K562 (cell line): ENCODE measurements around the gene FIS1. TPM values are rescaled to one million over a fixed set of nuclear protein-coding genes. Genes with fewer than 3 reads are reported as not detected.
A peak's percentile ranks its signal among the peaks of the same experiment; 100 is the strongest.

Source experiments
- ARID1B ChIP-seq: fragments of 450-650 bp; IDR thresholded peaks from 2 replicates; pipeline ENCODE4 v1.6.1; 2016; ENCODE audit warnings: antibody characterized with exemption, mild to moderate bottlenecking, inconsistent platforms
- CC2D1A ChIP-seq: fragments of 450-650 bp; IDR thresholded peaks from 2 replicates; pipeline ENCODE4 v1.6.1; 2017; ENCODE audit warnings: mild to moderate bottlenecking
- CTBP1 ChIP-seq: fragments of 450-650 bp; IDR thresholded peaks from 2 replicates; pipeline ENCODE4 v1.6.1; 2016; ENCODE audit warnings: borderline replicate concordance
- LEF1 ChIP-seq: fragments of 450-650 bp; IDR thresholded peaks from 2 replicates; pipeline ENCODE4 v1.6.1; 2016; ENCODE audit warnings: mild to moderate bottlenecking
- MED1 ChIP-seq: sonication (generic); formaldehyde crosslinking; IDR thresholded peaks from 2 replicates; pipeline ENCODE4 v1.8.1; 2023; ENCODE audit warnings: missing genetic modification reagents, borderline replicate concordance
- MTA2 ChIP-seq: fragments of 450-650 bp; IDR thresholded peaks from 2 replicates; pipeline ENCODE4 v1.6.1; 2016; ENCODE audit warnings: low read depth
- MYNN ChIP-seq, 2 experiments: sonication (generic); formaldehyde crosslinking in 1 of 2; IDR thresholded peaks; 2 replicates each; pipeline versions ENCODE4 v1.5.0 to v1.6.1; 2016 to 2020; ENCODE audit warnings: antibody characterized with exemption in 1 of 2, missing genetic modification reagents in 1 of 2
- NCOR1 ChIP-seq: fragments of 450-650 bp; IDR thresholded peaks from 2 replicates; pipeline ENCODE4 v1.6.1; 2016; ENCODE audit warnings: mild to moderate bottlenecking, moderate library complexity
- PCBP1 ChIP-seq: fragments of 200-400 bp; formaldehyde crosslinking; IDR thresholded peaks from 2 replicates; pipeline ENCODE4 v1.6.1; 2018; ENCODE audit warnings: mild to moderate bottlenecking, low read depth, low read length; ENCODE audit not compliant: poor library complexity, severe bottlenecking
- PML ChIP-seq: IDR thresholded peaks from 2 replicates; pipeline ENCODE4 v1.6.1; 2012; ENCODE audit warnings: low read length, inconsistent platforms
- POLR2A ChIP-seq: fragments of 450-650 bp; conservative IDR thresholded peaks from 2 replicates; pipeline ENCODE4 v1.6.1; 2016
- TAL1 ChIP-seq: fragments of 450-650 bp; IDR thresholded peaks from 2 replicates; pipeline ENCODE4 v1.6.1; 2016; ENCODE audit warnings: mild to moderate bottlenecking
- ZFP30 ChIP-seq: fragments of 250-450 bp; sonication (Bioruptor Pico); IDR thresholded peaks from 2 replicates; pipeline ENCODE4 v1.8.0; 2022; ENCODE audit warnings: moderate library complexity, mild to moderate bottlenecking, inconsistent platforms, borderline replicate concordance
- ZNF174 ChIP-seq: fragments of 250-450 bp; sonication (Bioruptor Pico); IDR thresholded peaks from 2 replicates; pipeline ENCODE4 v1.4.0; 2020; ENCODE audit warnings: mild to moderate bottlenecking
- ZNF384 ChIP-seq: IDR thresholded peaks from 2 replicates; pipeline ENCODE4 v1.6.1; 2012; ENCODE audit warnings: low read depth, low read length, improper control_type of control experiment
- polyA plus RNA-seq, 8 experiments: library from polyadenylated mRNA; depleted of rRNA in 4 of 8; stranded (reverse) in 5 of 8; unstranded in 3 of 8; fragments of >200 nt; fragmentation: Nextera tagmentation in 2 of 8; fragmentation: Illumina TruSeq in 1 of 8; extraction: Ambion mirVana in 2 of 8; extraction: Trizol in 1 of 8; gene quantifications; 2 replicates each; pipeline versions ENCODE4 v1.2.1 to v1.2.3, GENCODE V29; 2011 to 2014; ENCODE audit warnings: inconsistent platforms in 1 of 8, missing spikeins in 1 of 8
- total RNA-seq, 7 experiments: library from RNA; depleted of rRNA in 6 of 7; stranded (reverse); fragments of >200 nt in 6 of 7; fragmentation: Illumina TruSeq in 2 of 7; extraction: Trizol in 2 of 7; gene quantifications; 2 replicates each; pipeline versions ENCODE4 v1.2.1 to v1.2.3, GENCODE V29; 2011 to 2021; ENCODE audit warnings: low replicate concordance in 1 of 7
- TF ChIP-seq, protein P1 (sequence below): fragments of 450-650 bp; formaldehyde crosslinking; IDR thresholded peaks from 2 replicates; pipeline ENCODE4 v1.4.0; 2022; ENCODE audit warnings: missing genetic modification characterization
- TF ChIP-seq, protein P2 (sequence below), 2 experiments: fragments of 450-650 bp; conservative IDR thresholded peaks; 2 replicates each; pipeline ENCODE4 v1.6.1; 2017; ENCODE audit warnings: mild to moderate bottlenecking in 2 of 2, moderate library complexity in 2 of 2
- TF ChIP-seq, protein P3 (sequence below), 2 experiments: IDR thresholded peaks in 1 of 2; conservative IDR thresholded peaks in 1 of 2; 2 replicates each; pipeline ENCODE4 v1.6.1; 2016; ENCODE audit warnings: low read depth in 2 of 2, mild to moderate bottlenecking in 1 of 2, missing compliant biosample characterization in 1 of 2, missing genetic modification characterization in 1 of 2, moderate library complexity in 1 of 2
- TF ChIP-seq, protein P4 (sequence below): fragments of 450-650 bp; IDR thresholded peaks from 2 replicates; pipeline ENCODE4 v1.6.1; 2018; ENCODE audit not compliant: partially characterized antibody

Gene FIS1
- total and polyA plus RNA-seq, 9 of the 15 experiments (the other 6 are each of a cell fraction or from before 2014, with no cell fraction given) = 86.0 to 257 (median 144) TPM

DNA sequence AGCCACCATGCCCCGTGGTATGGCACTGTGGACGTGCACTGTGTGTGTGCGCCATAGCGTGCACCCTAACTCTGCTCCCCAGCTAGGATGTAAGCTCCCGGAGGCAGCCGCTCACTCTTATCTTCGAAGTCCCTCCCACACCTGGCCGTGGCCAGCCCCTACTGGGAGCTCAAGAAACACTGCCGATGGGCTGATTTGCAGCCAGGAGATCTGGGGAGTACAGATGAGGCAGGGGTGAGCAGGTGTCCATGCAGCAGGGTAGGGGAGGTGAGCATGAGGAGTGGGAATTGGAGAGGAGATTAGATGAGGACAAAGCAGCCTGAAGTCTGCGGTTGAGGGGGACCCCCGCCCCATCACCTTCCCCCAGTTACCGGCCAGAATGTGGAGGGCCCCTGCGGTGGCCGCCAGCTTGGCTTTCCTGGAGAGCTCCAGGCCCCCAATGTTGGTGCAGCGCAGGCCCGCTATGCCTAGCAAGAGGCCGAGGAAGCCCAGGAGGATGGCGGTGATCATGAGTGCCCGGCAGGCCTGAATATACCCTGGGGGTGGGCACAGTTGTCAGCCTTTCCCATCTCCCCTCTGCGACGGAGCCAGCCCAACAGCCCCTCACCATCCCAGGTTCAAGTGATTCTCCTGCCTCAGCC is 10.9 kb downstream of the FIS1 start (continued):
- TF ChIP-seq ZFP30 (CRISPR knock-in tag) = no peak
- TF ChIP-seq, protein P1, sequence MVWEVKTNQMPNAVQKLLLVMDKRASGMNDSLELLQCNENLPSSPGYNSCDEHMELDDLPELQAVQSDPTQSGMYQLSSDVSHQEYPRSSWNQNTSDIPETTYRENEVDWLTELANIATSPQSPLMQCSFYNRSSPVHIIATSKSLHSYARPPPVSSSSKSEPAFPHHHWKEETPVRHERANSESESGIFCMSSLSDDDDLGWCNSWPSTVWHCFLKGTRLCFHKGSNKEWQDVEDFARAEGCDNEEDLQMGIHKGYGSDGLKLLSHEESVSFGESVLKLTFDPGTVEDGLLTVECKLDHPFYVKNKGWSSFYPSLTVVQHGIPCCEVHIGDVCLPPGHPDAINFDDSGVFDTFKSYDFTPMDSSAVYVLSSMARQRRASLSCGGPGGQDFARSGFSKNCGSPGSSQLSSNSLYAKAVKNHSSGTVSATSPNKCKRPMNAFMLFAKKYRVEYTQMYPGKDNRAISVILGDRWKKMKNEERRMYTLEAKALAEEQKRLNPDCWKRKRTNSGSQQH (CRISPR knock-in tag) = peak; percentile 62; the same call in 1 of the 2 replicates
- peak; percentile 40; the same call in 1 of the 2 replicates for TF ChIP-seq CC2D1A
- peak; percentile 90 for TF ChIP-seq TAL1
- TF ChIP-seq ZNF384 = 0 out of 2 replicates have a peak, but pooled peaks have one; percentile 2
- TF ChIP-seq, protein P2, sequence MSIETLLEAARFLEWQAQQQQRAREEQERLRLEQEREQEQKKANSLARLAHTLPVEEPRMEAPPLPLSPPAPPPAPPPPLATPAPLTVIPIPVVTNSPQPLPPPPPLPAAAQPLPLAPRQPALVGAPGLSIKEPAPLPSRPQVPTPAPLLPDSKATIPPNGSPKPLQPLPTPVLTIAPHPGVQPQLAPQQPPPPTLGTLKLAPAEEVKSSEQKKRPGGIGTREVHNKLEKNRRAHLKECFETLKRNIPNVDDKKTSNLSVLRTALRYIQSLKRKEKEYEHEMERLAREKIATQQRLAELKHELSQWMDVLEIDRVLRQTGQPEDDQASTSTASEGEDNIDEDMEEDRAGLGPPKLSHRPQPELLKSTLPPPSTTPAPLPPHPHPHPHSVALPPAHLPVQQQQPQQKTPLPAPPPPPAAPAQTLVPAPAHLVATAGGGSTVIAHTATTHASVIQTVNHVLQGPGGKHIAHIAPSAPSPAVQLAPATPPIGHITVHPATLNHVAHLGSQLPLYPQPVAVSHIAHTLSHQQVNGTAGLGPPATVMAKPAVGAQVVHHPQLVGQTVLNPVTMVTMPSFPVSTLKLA (conservative IDR thresholded peaks at IDR 0.05) = 0 out of 4 replicates have a peak, but pooled peaks of 1 of the 2 experiments have one; percentile 21
- peak; percentile 26; the same call in 1 of the 2 replicates for TF ChIP-seq POLR2A
- TF ChIP-seq LEF1 = peak; percentile 17; the same call in 1 of the 2 replicates
- TF ChIP-seq MYNN (IDR thresholded peaks at IDR 0.05) = no peak
- TF ChIP-seq MYNN (CRISPR knock-in tag; IDR thresholded peaks at IDR 0.05) = no peak
- TF ChIP-seq, protein P3, sequence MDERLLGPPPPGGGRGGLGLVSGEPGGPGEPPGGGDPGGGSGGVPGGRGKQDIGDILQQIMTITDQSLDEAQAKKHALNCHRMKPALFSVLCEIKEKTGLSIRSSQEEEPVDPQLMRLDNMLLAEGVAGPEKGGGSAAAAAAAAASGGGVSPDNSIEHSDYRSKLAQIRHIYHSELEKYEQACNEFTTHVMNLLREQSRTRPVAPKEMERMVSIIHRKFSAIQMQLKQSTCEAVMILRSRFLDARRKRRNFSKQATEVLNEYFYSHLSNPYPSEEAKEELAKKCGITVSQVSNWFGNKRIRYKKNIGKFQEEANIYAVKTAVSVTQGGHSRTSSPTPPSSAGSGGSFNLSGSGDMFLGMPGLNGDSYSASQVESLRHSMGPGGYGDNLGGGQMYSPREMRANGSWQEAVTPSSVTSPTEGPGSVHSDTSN (CRISPR knock-in tag; IDR thresholded peaks at IDR 0.05; ENCODE audit: low read depth) = no peak
- TF ChIP-seq, protein P3 (tag; conservative IDR thresholded peaks at IDR 0.05; ENCODE audit: low read depth) = no peak
- TF ChIP-seq PCBP1 = no peak
- TF ChIP-seq, protein P4, sequence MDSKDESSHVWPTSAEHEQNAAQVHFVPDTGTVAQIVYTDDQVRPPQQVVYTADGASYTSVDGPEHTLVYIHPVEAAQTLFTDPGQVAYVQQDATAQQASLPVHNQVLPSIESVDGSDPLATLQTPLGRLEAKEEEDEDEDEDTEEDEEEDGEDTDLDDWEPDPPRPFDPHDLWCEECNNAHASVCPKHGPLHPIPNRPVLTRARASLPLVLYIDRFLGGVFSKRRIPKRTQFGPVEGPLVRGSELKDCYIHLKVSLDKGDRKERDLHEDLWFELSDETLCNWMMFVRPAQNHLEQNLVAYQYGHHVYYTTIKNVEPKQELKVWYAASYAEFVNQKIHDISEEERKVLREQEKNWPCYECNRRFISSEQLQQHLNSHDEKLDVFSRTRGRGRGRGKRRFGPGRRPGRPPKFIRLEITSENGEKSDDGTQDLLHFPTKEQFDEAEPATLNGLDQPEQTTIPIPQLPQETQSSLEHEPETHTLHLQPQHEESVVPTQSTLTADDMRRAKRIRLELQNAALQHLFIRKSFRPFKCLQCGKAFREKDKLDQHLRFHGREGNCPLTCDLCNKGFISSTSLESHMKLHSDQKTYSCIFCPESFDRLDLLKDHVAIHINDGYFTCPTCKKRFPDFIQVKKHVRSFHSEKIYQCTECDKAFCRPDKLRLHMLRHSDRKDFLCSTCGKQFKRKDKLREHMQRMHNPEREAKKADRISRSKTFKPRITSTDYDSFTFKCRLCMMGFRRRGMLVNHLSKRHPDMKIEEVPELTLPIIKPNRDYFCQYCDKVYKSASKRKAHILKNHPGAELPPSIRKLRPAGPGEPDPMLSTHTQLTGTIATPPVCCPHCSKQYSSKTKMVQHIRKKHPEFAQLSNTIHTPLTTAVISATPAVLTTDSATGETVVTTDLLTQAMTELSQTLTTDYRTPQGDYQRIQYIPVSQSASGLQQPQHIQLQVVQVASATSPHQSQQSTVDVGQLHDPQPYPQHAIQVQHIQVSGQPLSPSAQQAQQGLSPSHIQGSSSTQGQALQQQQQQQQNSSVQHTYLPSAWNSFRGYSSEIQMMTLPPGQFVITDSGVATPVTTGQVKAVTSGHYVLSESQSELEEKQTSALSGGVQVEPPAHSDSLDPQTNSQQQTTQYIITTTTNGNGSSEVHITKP = peak; percentile 51
- no peak for TF ChIP-seq ZNF174
- TF ChIP-seq CTBP1 = peak; percentile 77; the same call in 1 of the 2 replicates
- TF ChIP-seq MED1 (CRISPR knock-in tag) = no peak
- TF ChIP-seq ARID1B = peak; percentile 89
- TF ChIP-seq NCOR1 = peak; percentile 89
- peak; percentile 74 for TF ChIP-seq PML
- peak; percentile 75 for TF ChIP-seq MTA2
